Small intestine (tissue), 7 donors: ENCODE data around the gene NHLRC2. TPM values are rescaled to one million over a fixed set of nuclear protein-coding genes. Genes with fewer than 3 reads are reported as not detected.

Experiments
- DNase-seq, 2 donors: peaks; one replicate each; pipeline versions ENCODE4 v3.0.0 to v3.0.0-alpha.2; 2013
- FAIRE-seq: peaks from 2 replicates; lab custom pipeline; 2012; peaks lifted over from hg19 to GRCh38; lab: Jason Lieb, UNC
- H3K27ac ChIP-seq, 3 donors: one replicate each; pipeline ENCODE4 v1.5.1; 2013; ENCODE audit warnings: low read length in 2 of 3, mild to moderate bottlenecking in 2 of 3, control low read depth in 1 of 3, inconsistent platforms in 1 of 3, low read depth in 1 of 3, moderate library complexity in 1 of 3
- H3K27me3 ChIP-seq, 3 donors: one replicate each; pipeline ENCODE4 v1.6.1; 2013; ENCODE audit warnings: low read length in 3 of 3, inconsistent platforms in 1 of 3; ENCODE audit not compliant: control insufficient read depth in 3 of 3, insufficient read depth in 3 of 3
- H3K36me3 ChIP-seq, 3 donors: one replicate each; pipeline ENCODE4 v1.6.1; 2013; ENCODE audit warnings: low read length in 3 of 3, inconsistent platforms in 1 of 3, low read depth in 1 of 3, mild to moderate bottlenecking in 1 of 3, moderate library complexity in 1 of 3; ENCODE audit not compliant: control insufficient read depth in 3 of 3, insufficient read depth in 2 of 3
- H3K4me1 ChIP-seq, 3 donors: one replicate each; pipeline ENCODE4 v1.6.1; 2013; ENCODE audit warnings: low read length in 2 of 3, inconsistent platforms in 1 of 3, low read depth in 1 of 3, mild to moderate bottlenecking in 1 of 3, moderate library complexity in 1 of 3; ENCODE audit not compliant: control insufficient read depth in 3 of 3, insufficient read depth in 2 of 3
- H3K4me3 ChIP-seq, 3 donors: one replicate each; pipeline ENCODE4 v1.5.1; 2013; ENCODE audit warnings: low read length in 3 of 3, control low read depth in 1 of 3, inconsistent platforms in 1 of 3, low read depth in 1 of 3, mild to moderate bottlenecking in 1 of 3, moderate library complexity in 1 of 3
- H3K9me3 ChIP-seq, 2 donors: one replicate each; pipeline ENCODE4 v1.6.1; 2013; ENCODE audit warnings: low read depth in 1 of 2, low read length in 1 of 2; ENCODE audit not compliant: control insufficient read depth in 2 of 2, insufficient read depth in 1 of 2
- WGBS, 3 donors: extraction: QIAGEN DNeasy Blood & Tissue Kit; methylation state at CpG; one replicate each; pipeline ENCODE4 v1.1.7; 2013; 5-methylcytosine and 5-hydroxymethylcytosine counted together
- polyA plus RNA-seq, 4 donors: library from polyadenylated mRNA; stranded (reverse) in 3 of 4; unstranded in 1 of 4; fragments of 200-250 nt in 3 of 4; fragments of 120-200 nt in 1 of 4; gene quantifications; one replicate each; pipeline versions ENCODE4 v1.2.1 to v1.2.3, GENCODE V29; 2013
- donor health status: healthy with polysubstance abuse.
- donor health status: control.
- donor health status: control.
- donor health status: Bipolar disorder and iron deficiency.
- donor health status: healthy.

Gene NHLRC2
- polyA plus RNA-seq, 4 donors: 4.1 to 18.3 (median 6.7) TPM

GRCh38 chr10:113928830-113929229, 74.4 kb downstream of the NHLRC2 start:
- no peak for FAIRE-seq
- H3K4me3 ChIP-seq: no peak overlapping the region

GRCh38 chr10:113929522-113929921, 75.1 kb downstream of the NHLRC2 start:
- FAIRE-seq (no peak), DNase-seq (no peak)
- 80 to 92% (median 85%) methylated on average over 6 of the region's 6 CpGs for WGBS, 3 donors
- no peaks in the 10 kb centered on the region for H3K36me3 ChIP-seq
- H3K27ac ChIP-seq: no peak overlapping the region
- no peaks in the 10 kb centered on the region for H3K27me3 ChIP-seq
- H3K4me1 ChIP-seq: peaks cover 0 to 7% (median 0%) of the 10 kb centered on the region in 3 donors
- H3K4me3 ChIP-seq: no peak overlapping the region
- H3K9me3 ChIP-seq: peaks cover 0 to 3% of the 10 kb centered on the region in 2 donors

More at GRCh38 chr10:113928830-113929229, 74.4 kb downstream of the NHLRC2 start:
- H3K36me3 ChIP-seq: no peaks in the 10 kb centered on the region
- peaks cover 0 to 6% of the 10 kb centered on the region in 2 donors for H3K9me3 ChIP-seq
- H3K27me3 ChIP-seq: no peaks in the 10 kb centered on the region
- H3K27ac ChIP-seq: no peak overlapping the region
- peaks cover 0 to 6% (median 0%) of the 10 kb centered on the region in 3 donors for H3K4me1 ChIP-seq
- DNase-seq: no peak

- WGBS, 3 donors: 62 to 70% (median 69%) methylated on average over 3 of the region's 3 CpGs
- Histone ChIP-seq H3K27ac (no peak overlapping the region), H3K27me3 (no peaks in the 10 kb centered on the region), H3K4me1 (peaks cover 0 to 7% (median 0%) of the 10 kb centered on the region in 3 donors), H3K4me3 (no peak overlapping the region), H3K9me3 (no peaks in the 10 kb centered on the region), H3K36me3 (no peaks in the 10 kb centered on the region)
- FAIRE-seq (no peak), DNase-seq (no peak)
Measured at GRCh38 chr10:113930482-113931057, 76.1 kb downstream of the NHLRC2 start.

- WGBS, 3 donors: 81 to 95% (median 90%) methylated on average over 1 of the region's 1 CpG
- H3K27ac ChIP-seq: no peak overlapping the region
- H3K9me3 ChIP-seq: no peaks in the 10 kb centered on the region
- no peaks in the 10 kb centered on the region for H3K36me3 ChIP-seq
- FAIRE-seq (no peak), DNase-seq (no peak)
- no peaks in the 10 kb centered on the region for H3K27me3 ChIP-seq
- H3K4me1 ChIP-seq: peaks cover 0 to 7% (median 0%) of the 10 kb centered on the region in 3 donors
- no peak overlapping the region for H3K4me3 ChIP-seq
Measured at GRCh38 chr10:113932854-113933253, 78.4 kb downstream of the NHLRC2 start.

- FAIRE-seq (no peak), DNase-seq (peak; percentile 42 to 52)
- no peak overlapping the region for H3K27ac ChIP-seq
- no peaks in the 10 kb centered on the region for H3K27me3 ChIP-seq
- peaks cover 0 to 7% (median 0%) of the 10 kb centered on the region in 3 donors for H3K4me1 ChIP-seq
- no peaks in the 10 kb centered on the region for H3K9me3 ChIP-seq
- 28 to 60% (median 48%) methylated on average over 8 of the region's 8 CpGs for WGBS, 3 donors
- H3K4me3 ChIP-seq: no peak overlapping the region
- H3K36me3 ChIP-seq: no peaks in the 10 kb centered on the region
Measured at GRCh38 chr10:113933894-113934532, 79.6 kb downstream of the NHLRC2 start.

- Histone ChIP-seq H3K9me3 (no peaks in the 10 kb centered on the region), H3K4me1 (peaks cover 0 to 7% (median 0%) of the 10 kb centered on the region in 3 donors), H3K27me3 (no peaks in the 10 kb centered on the region), H3K36me3 (no peaks in the 10 kb centered on the region), H3K27ac (no peak overlapping the region), H3K4me3 (no peak overlapping the region)
- DNase-seq (no peak), FAIRE-seq (no peak)
Measured at GRCh38 chr10:113937258-113937657, 82.8 kb downstream of the NHLRC2 start.

- DNase-seq (no peak), FAIRE-seq (no peak)
- no peak overlapping the region for H3K4me3 ChIP-seq
- no peaks in the 10 kb centered on the region for H3K9me3 ChIP-seq
- no peak overlapping the region for H3K27ac ChIP-seq
- peaks cover 0 to 7% (median 0%) of the 10 kb centered on the region in 3 donors for H3K4me1 ChIP-seq
- no peaks in the 10 kb centered on the region for H3K27me3 ChIP-seq
- no peaks in the 10 kb centered on the region for H3K36me3 ChIP-seq
- WGBS, 3 donors: 55 to 71% (median 58%) methylated on average over 7 of the region's 7 CpGs
Measured at GRCh38 chr10:113937756-113938155, 83.3 kb downstream of the NHLRC2 start.

GRCh38 chr10:113939212-113939860, 84.9 kb downstream of the NHLRC2 start:
- Histone ChIP-seq H3K27ac (no peak overlapping the region), H3K4me1 (no peaks in the 10 kb centered on the region), H3K36me3 (no peaks in the 10 kb centered on the region), H3K27me3 (no peaks in the 10 kb centered on the region), H3K9me3 (no peaks in the 10 kb centered on the region), H3K4me3 (no peak overlapping the region)
- no peak for DNase-seq
- FAIRE-seq: no peak
- WGBS, 3 donors: 76 to 81% (median 78%) methylated on average over 7 of the region's 7 CpGs
